CMK (cell line): ENCODE results near the gene CCDC63.

Experiments used
- DNase-seq: peaks from one replicate; pipeline ENCODE4 v3.0.0-alpha.2; 2010; ENCODE audit warnings: low read depth

The CCDC63 gene

GRCh38 chr12:110885152-110885840 is 38.5 kb downstream of the CCDC63 start:
- DNase-seq, result no peak

GRCh38 chr12:110888256-110888991 is 41.6 kb downstream of the CCDC63 start:
- DNase-seq, result no peak

GRCh38 chr12:110889361-110889760 is 42.6 kb downstream of the CCDC63 start:
- no peak for DNase-seq

- DNase-seq, result no peak
Measured at GRCh38 chr12:110893956-110894355, 47.2 kb downstream of the CCDC63 start.

- no peak for DNase-seq
Measured at GRCh38 chr12:110896559-110896958, 49.8 kb downstream of the CCDC63 start.

- no peak for DNase-seq
Measured at GRCh38 chr12:110901401-110901800, 54.6 kb downstream of the CCDC63 start.

- DNase-seq, result no peak
Measured at GRCh38 chr12:110903511-110903910, 56.7 kb downstream of the CCDC63 start.

- no peak for DNase-seq
Measured at GRCh38 chr12:110906083-110906482, 59.3 kb downstream of the CCDC63 start.

GRCh38 chr12:110906516-110906915 is 59.7 kb downstream of the CCDC63 start:
- no peak for DNase-seq

- no peak for DNase-seq
Measured at GRCh38 chr12:110906985-110907384, 60.2 kb downstream of the CCDC63 start.

- DNase-seq, result no peak
Measured at GRCh38 chr12:110907583-110907982, 60.8 kb downstream of the CCDC63 start.

- no peak for DNase-seq
Measured at GRCh38 chr12:110908377-110909152, 61.8 kb downstream of the CCDC63 start.

- DNase-seq, result no peak
Measured at GRCh38 chr12:110912263-110912662, 65.5 kb downstream of the CCDC63 start.

GRCh38 chr12:110913119-110914056 is 66.6 kb downstream of the CCDC63 start:
- no peak for DNase-seq

GRCh38 chr12:110916295-110916875 is 69.6 kb downstream of the CCDC63 start:
- DNase-seq, result no peak

- DNase-seq, result no peak
Measured at GRCh38 chr12:110917467-110917866, 70.7 kb downstream of the CCDC63 start.

- DNase-seq, result no peak
Measured at GRCh38 chr12:110917961-110918360, 71.2 kb downstream of the CCDC63 start.

- no peak for DNase-seq
Measured at GRCh38 chr12:110919720-110920119, 72.9 kb downstream of the CCDC63 start.

GRCh38 chr12:110920324-110920910 is 73.6 kb downstream of the CCDC63 start, which contains the start of gene MYL2:
Gene MYL2, minus strand, starts transcription at chr12:110920579. Its CDS starts 50 bp downstream, at chr12:110920529.
- no peak for DNase-seq

GRCh38 chr12:110921262-110921661 is 74.5 kb downstream of the CCDC63 start:
- DNase-seq, result no peak

- no peak for DNase-seq
Measured at GRCh38 chr12:110922652-110923051, 75.9 kb downstream of the CCDC63 start.
